ENCODE measurements around the gene DNAJC5G. TPM values are rescaled to one million over a fixed set of nuclear protein-coding genes. Genes with fewer than 3 reads are reported as not detected.

The DNAJC5G gene
- polyA plus RNA-seq, 1 of the 3 experiments (the other 2 are of a cell fraction), result 0.18 TPM

GRCh38 chr2:27278010-27278409 is 2.8 kb downstream of the DNAJC5G start:
- POLR2A ChIA-PET, result interaction anchor here (0.6 kb wide), 1 partner anchor 215 kb away, joined by 3 read pairs; no protein-coding TSS in a partner anchor
- H3K4me3 ChIP-seq (ENCODE audit: low read depth in 2 of 2, low read length in 1 of 2), result no peak overlapping the region
- 30% methylated on average over 1 of the region's 1 CpG for WGBS (ENCODE audit: low lambda C conversion rate)
- no peaks in the 10 kb centered on the region for H3K36me3 ChIP-seq (replicated peaks in 1 of 2; ENCODE audit: control insufficient read depth in 1 of 2, insufficient read depth in 2 of 2, low read length in 1 of 2)
- no peak overlapping the region for H3K4me2 ChIP-seq
- H3K27ac ChIP-seq (ENCODE audit: low read depth in 2 of 2, low read length in 1 of 2), result no peak overlapping the region
- DNase-seq, result no peak
- TF ChIP-seq TEAD4 (IDR thresholded peaks at IDR 0.05; ENCODE audit: borderline replicate concordance, insufficient read depth) (no peak), SIN3A (IDR thresholded peaks at IDR 0.05; ENCODE audit: borderline replicate concordance, low read depth, low read length) (no peak), GABPA (IDR thresholded peaks at IDR 0.05; ENCODE audit: low read depth) (no peak), CHD2 (IDR thresholded peaks at IDR 0.05; ENCODE audit: low read length, partially characterized antibody) (no peak), MAX (IDR thresholded peaks at IDR 0.05; ENCODE audit: low read depth) (no peak), ZBTB33 (IDR thresholded peaks at IDR 0.05; ENCODE audit: borderline replicate concordance, low read depth) (no peak), MEF2A (IDR thresholded peaks at IDR 0.05; ENCODE audit: borderline replicate concordance, low read depth) (no peak), ELF1 (IDR thresholded peaks at IDR 0.05) (no peak), GATA2 (CRISPR knock-in tag; IDR thresholded peaks at IDR 0.05) (no peak), RAD21 (IDR thresholded peaks at IDR 0.05; ENCODE audit: low read length) (no peak)
- no peaks in the 10 kb centered on the region for H3K9me2 ChIP-seq
- no peak overlapping the region for H3K9ac ChIP-seq
- peaks cover 14% of the 10 kb centered on the region; the same call in 1 of the 2 replicates for H3K27me3 ChIP-seq (ENCODE audit: insufficient read depth)
- no peaks in the 10 kb centered on the region for H3K9me3 ChIP-seq
- H3F3A ChIP-seq (replicated peaks; ENCODE audit: insufficient read depth), result no peaks in the 10 kb centered on the region
- H2AFZ ChIP-seq (ENCODE audit: low read depth), result no peak overlapping the region
- no peaks in the 10 kb centered on the region for H4K20me1 ChIP-seq (ENCODE audit: insufficient read depth)
- H3K79me2 ChIP-seq (ENCODE audit: insufficient read depth), result no peaks in the 10 kb centered on the region
- CTCF ChIA-PET, result interaction anchor here (2.0 to 18.0 kb wide), 5 partner anchors 10 to 199 kb away, joined by 5 to 392 read pairs (median 15); partner anchors contain the start of genes CAD, EMILIN1 and SLC30A3
- H3K4me1 ChIP-seq (ENCODE audit: control insufficient read depth in 1 of 2, insufficient read depth in 2 of 2, low read depth in 1 of 2, low read length in 1 of 2), result peaks cover 0 to 21% of the 10 kb centered on the region in 2 experiments; a peak in 3 of 4 replicates

- Histone ChIP-seq H3K9me3 (no peaks in the 10 kb centered on the region), H3K27ac (ENCODE audit: low read depth in 2 of 2, low read length in 1 of 2) (no peak overlapping the region), H3K4me2 (no peak overlapping the region), H3K27me3 (ENCODE audit: insufficient read depth) (peaks cover 14% of the 10 kb centered on the region; the same call in 1 of the 2 replicates), H3K9me2 (no peaks in the 10 kb centered on the region), H3K4me3 (ENCODE audit: low read depth in 2 of 2, low read length in 1 of 2) (no peak overlapping the region), H3K4me1 (ENCODE audit: control insufficient read depth in 1 of 2, insufficient read depth in 2 of 2, low read depth in 1 of 2, low read length in 1 of 2) (peaks cover 0 to 23% of the 10 kb centered on the region in 2 experiments; a peak in 3 of 4 replicates), H4K20me1 (ENCODE audit: insufficient read depth) (no peaks in the 10 kb centered on the region), H3F3A (replicated peaks; ENCODE audit: insufficient read depth) (no peaks in the 10 kb centered on the region), H2AFZ (ENCODE audit: low read depth) (no peak overlapping the region), H3K79me2 (ENCODE audit: insufficient read depth) (no peaks in the 10 kb centered on the region), H3K36me3 (replicated peaks in 1 of 2; ENCODE audit: control insufficient read depth in 1 of 2, insufficient read depth in 2 of 2, low read length in 1 of 2) (no peaks in the 10 kb centered on the region), H3K9ac (no peak overlapping the region)
- DNase-seq, result no peak
- CTCF ChIA-PET, result interaction anchor here (1.0 to 18.0 kb wide), 34 partner anchors 13 to 319 kb away, joined by 3 to 392 read pairs (median 12); partner anchors contain the start of genes ATRAID, CAD, CGREF1 and KHK
- TF ChIP-seq IRF3 (IDR thresholded peaks at IDR 0.05; ENCODE audit: low read depth, low read length) (no peak), RAD21 (IDR thresholded peaks at IDR 0.05; ENCODE audit: low read length) (no peak), GATA2 (CRISPR knock-in tag; IDR thresholded peaks at IDR 0.05) (no peak), JUND (IDR thresholded peaks at IDR 0.05) (no peak), EZH2phosphoT487 (IDR thresholded peaks at IDR 0.05; ENCODE audit: borderline replicate concordance, low read depth) (no peak), MEF2A (IDR thresholded peaks at IDR 0.05; ENCODE audit: borderline replicate concordance, low read depth) (no peak), POLR2AphosphoS5 (IDR thresholded peaks at IDR 0.05; ENCODE audit: low read depth, low read length) (no peak), PBX3 (IDR thresholded peaks at IDR 0.05) (no peak), TCF12 (IDR thresholded peaks at IDR 0.05) (no peak), TEAD4 (IDR thresholded peaks at IDR 0.05; ENCODE audit: borderline replicate concordance, insufficient read depth) (no peak)
- 69% methylated on average over 3 of the region's 3 CpGs for WGBS (ENCODE audit: low lambda C conversion rate)
- POLR2A ChIA-PET, result interaction anchor here (2.0 kb wide), 1 partner anchor 16 kb away, joined by 7 read pairs; no protein-coding TSS in a partner anchor
Observed at GRCh38 chr2:27280826-27281225, 5.6 kb downstream of the DNAJC5G start.
